GM19467 (cell line): ENCODE data around the gene RABAC1.

Experiments
- ATAC-seq: cut with Tn5 transposase; IDR thresholded peaks from one replicate; pipeline ENCODE4 v1.9.1; 2021; ENCODE audit warnings: mild to moderate bottlenecking, moderate library complexity; ENCODE audit not compliant: unreplicated experiment

The RABAC1 gene

GRCh38 chr19:41929536-41930071 lies 29.5 kb downstream of the RABAC1 start:
- no peak for ATAC-seq

GRCh38 chr19:41928754-41929535 lies 30.2 kb downstream of the RABAC1 start:
- no peak for ATAC-seq

DNA sequence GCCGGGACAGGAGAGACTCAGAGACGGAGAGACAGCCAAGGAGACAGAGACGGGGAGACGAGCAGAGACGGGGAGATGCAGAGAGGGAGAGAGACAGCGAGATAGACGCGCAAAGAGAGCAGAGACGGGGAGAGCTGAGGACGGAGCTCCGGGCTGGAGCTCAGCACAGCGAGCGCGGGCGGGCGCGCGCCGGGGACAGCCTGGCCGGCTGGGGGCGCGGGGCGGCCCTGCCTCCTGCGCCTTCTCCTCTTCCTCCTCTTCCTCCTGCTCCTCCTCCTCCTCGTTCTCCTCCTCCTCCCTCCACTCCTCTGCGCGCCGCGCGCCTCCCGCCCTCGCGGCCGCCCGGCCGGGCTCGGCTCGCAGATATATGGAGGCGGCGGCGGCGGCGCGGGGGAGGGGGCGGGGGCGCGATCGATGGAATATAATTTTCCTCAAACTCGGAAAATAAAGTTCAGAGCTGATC lies 30.9 kb downstream of the RABAC1 start, which contains the start of gene ERFL:
TSS of gene ERFL (minus strand) at position 229 of the 463 bp plus-strand sequence. CDS start 15,530 bp downstream, outside the sequence.
- ATAC-seq: no peak

- ATAC-seq: no peak
Observed at GRCh38 chr19:41927497-41928192, 31.5 kb downstream of the RABAC1 start.

GRCh38 chr19:41926763-41927496 lies 32.2 kb downstream of the RABAC1 start:
- ATAC-seq: no peak

- no peak for ATAC-seq
Observed at GRCh38 chr19:41926028-41926762, 32.9 kb downstream of the RABAC1 start.

DNA sequence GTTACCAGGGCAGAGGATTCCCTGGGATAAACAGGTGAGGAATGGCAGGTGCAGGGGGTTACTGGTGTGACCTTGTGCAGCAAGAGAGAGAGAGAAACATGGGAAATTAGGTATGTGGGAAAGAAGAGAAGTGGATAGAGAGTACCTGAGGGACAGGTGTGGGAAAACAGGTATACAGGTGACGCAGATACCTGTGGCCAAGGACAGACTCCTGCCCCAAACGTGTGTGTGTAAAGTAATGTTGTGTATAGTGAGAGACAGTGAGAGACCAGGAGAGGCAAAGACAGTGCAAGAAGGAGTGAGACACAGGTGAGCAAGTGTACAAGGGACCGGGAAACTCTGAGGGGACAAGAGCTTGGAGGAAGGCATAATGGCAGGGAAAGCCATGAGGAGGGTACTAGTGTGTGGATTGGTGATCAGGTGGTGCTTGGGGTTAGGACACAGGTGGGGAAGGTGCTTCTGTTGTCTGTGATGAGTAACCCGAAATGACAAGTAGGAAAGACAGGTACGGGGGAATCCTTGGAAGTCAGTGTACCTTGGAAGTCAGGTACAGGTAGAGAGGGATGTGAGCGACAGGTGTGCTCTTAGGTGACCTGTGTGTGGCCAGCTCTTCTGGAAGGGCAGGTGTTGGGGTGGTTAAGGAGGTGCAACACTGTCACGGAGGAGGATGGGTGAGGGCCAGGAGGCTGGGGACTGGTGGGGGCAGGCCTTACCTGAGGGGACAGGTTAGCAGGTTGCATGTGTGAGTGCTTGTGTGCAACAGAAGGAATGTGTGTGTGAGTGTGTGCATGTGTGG lies 33.7 kb downstream of the RABAC1 start:
- ATAC-seq: no peak

- ATAC-seq: no peak
Observed at GRCh38 chr19:41924151-41925145, 34.7 kb downstream of the RABAC1 start.

- ATAC-seq: no peak
Observed at GRCh38 chr19:41923045-41923788, 35.9 kb downstream of the RABAC1 start.

DNA sequence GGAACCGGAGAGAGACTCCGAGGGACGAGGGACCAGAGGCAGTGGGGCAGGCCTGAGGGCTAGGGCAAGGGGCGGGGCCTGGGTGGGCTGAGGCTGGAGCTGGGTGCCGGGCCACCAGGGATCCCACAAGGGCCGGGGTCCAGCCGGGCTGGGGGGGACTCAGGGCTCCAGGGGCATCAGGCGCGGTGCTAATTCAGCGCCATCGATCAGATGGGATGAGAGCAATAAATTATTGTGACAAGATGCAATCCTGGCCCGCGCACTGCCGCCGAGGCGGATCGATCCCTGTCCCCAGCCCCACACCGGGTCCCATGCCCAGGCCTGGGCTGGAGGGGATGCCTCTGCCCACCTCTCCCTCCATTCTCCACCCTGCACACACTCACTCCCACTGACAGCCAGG lies 36.5 kb downstream of the RABAC1 start:
- ATAC-seq: no peak

DNA sequence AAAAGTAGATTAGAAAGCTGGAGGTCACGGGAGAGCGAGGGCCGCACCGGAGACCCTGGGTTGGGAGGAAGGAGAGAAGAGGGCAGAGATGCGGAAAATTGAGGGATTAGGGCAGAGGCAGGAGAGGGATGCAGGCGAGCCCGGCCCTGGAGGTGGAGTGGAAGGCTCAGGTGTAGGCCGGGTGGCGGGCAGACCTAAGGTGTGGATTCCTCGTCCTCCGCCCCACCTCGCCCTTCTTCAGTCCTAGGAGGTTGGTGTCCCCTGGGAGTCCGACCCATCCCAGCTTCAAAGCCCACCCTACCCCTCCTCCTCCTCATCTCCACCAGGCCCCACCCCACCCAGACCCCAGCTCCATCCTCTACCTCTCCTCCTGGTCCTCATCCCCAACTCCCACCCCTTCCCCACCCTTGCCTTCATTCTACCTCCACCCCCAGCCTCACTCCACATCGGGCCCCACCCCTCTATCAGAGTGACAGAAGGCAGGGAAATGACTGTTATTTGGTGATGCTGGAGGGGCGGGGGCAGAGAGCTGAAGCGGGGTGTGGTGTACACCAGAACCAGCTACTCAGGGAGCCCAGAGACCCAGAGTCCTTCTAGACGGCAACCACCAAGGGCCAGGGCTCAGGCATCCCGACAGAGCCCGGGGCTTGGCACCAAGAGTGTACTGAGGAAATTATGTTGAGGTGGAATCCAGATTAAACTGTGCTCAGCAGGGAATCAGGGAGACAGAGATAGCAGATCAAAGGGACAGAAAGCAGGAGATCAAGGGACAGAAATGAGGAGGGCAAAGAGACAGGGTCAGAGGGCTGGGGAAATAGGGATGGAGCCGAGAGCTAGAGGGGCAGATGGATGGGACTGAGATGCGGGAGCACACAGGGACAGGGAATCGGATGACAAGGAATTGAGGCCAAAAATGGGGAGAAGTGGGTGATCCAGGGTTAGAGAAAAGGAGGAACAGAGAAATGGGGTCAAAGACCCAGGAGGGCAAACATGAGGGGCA lies 37.2 kb downstream of the RABAC1 start:
- no peak for ATAC-seq

DNA sequence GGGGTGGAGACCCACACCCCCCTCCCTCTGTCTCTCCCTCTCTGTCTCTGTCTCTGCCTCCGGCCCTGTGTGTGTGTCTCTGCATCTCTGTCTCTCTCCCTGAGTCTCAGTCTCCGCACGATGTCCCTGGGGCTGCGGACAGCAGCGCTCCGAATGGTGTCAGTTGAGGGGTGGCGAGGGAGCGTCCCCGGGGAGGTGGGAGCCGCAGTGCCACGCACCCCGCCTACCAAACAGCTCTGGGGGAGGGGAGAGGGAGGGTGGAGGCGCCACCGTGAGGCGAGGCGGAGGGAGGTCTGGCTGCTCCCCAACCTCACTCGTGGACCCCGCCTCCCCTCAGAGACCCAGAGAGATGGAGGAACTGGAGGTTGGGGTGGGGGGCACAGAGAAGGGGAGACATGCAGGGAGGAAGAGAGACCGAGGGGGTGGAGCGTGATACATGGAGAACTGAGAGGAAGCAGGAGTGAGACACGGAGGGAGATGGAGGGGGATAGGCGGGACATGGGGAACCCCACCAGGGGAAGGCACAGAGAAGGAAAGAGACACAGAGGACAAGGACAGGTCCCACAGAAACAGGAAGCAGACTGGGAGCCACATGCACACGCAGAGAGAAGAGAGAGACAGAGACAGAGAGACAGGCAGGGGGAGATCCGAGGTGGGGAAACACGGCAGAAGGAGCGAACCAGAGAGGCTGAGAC lies 38.1 kb downstream of the RABAC1 start:
- ATAC-seq: no peak

GRCh38 chr19:41919948-41920712 lies 39.0 kb downstream of the RABAC1 start:
- no peak for ATAC-seq

GRCh38 chr19:41918653-41919244 lies 40.4 kb downstream of the RABAC1 start:
- ATAC-seq: no peak

DNA sequence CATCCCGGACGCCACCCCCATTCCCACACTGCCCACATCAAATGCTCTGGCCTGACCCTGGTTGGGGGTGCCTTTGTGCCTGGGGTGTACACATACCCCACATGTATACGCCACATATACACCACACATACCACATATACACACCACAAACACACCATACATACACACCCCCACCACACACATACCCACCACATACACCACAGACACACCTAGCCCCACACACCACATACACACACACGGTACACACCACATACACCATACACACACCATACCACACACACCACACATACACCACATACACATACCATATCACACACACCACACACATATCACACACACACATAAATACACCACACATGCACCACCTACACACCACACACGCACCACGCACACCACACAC lies 41.0 kb downstream of the RABAC1 start:
- ATAC-seq: no peak
